NCI-H748 treated with DMSO at 0.1 percent for 48 hours (cell line): ENCODE measurements around the gene TANC1.
"Not testable (repeated sequence)": the region's sequence is repeated elsewhere in the genome, so short reads cannot be mapped to it uniquely, and the experiment has no call there.

ENCODE experiments used
- DNase-seq: peaks from one replicate; lab custom pipeline; 2025; lab: John Stamatoyannopoulos, UW

TANC1 gene

GRCh38 chr2:159089543-159089942, 121.1 kb downstream of the TANC1 start:
- no peak for DNase-seq

- DNase-seq: no peak
Observed at GRCh38 chr2:159090514-159091201, 122.2 kb downstream of the TANC1 start.

GRCh38 chr2:159091381-159091780, 122.9 kb downstream of the TANC1 start:
- no peak for DNase-seq

- no peak for DNase-seq
Observed at GRCh38 chr2:159091976-159092375, 123.5 kb downstream of the TANC1 start.

- no peak for DNase-seq
Observed at GRCh38 chr2:159093497-159093896, 125.1 kb downstream of the TANC1 start.

GRCh38 chr2:159094173-159094737, 125.8 kb downstream of the TANC1 start:
- DNase-seq: no peak

- DNase-seq: no peak
Observed at GRCh38 chr2:159095813-159096212, 127.4 kb downstream of the TANC1 start.

GRCh38 chr2:159096302-159096855, 127.9 kb downstream of the TANC1 start:
- DNase-seq: not testable (repeated sequence)

- no peak for DNase-seq
Observed at GRCh38 chr2:159096901-159097300, 128.5 kb downstream of the TANC1 start.

GRCh38 chr2:159098361-159098760, 129.9 kb downstream of the TANC1 start:
- no peak for DNase-seq

GRCh38 chr2:159098921-159099411, 130.5 kb downstream of the TANC1 start:
- no peak for DNase-seq

GRCh38 chr2:159101755-159102489, 133.5 kb downstream of the TANC1 start:
- no peak for DNase-seq

- DNase-seq: no peak
Observed at GRCh38 chr2:159103411-159103810, 135.0 kb downstream of the TANC1 start.

- DNase-seq: no peak
Observed at GRCh38 chr2:159106109-159106508, 137.7 kb downstream of the TANC1 start.

GRCh38 chr2:159108181-159108893, 139.9 kb downstream of the TANC1 start:
- DNase-seq: no peak

GRCh38 chr2:159109517-159109916, 141.1 kb downstream of the TANC1 start:
- no peak for DNase-seq

- no peak for DNase-seq
Observed at GRCh38 chr2:159110784-159111183, 142.3 kb downstream of the TANC1 start.

GRCh38 chr2:159111346-159111927, 143.0 kb downstream of the TANC1 start:
- no peak for DNase-seq

GRCh38 chr2:159114835-159115234, 146.4 kb downstream of the TANC1 start:
- DNase-seq: no peak

- no peak for DNase-seq
Observed at GRCh38 chr2:159116922-159117321, 148.5 kb downstream of the TANC1 start.

GRCh38 chr2:159117658-159118057, 149.2 kb downstream of the TANC1 start:
- no peak for DNase-seq
